ENCODE measurements around the gene RNU2-63P.
A peak's percentile ranks its signal among the peaks of the same experiment; 100 is the strongest.
"Not testable (repeated sequence)": the region's sequence is repeated elsewhere in the genome, so short reads cannot be mapped to it uniquely, and the experiment has no call there.

Gene RNU2-63P

DNA sequence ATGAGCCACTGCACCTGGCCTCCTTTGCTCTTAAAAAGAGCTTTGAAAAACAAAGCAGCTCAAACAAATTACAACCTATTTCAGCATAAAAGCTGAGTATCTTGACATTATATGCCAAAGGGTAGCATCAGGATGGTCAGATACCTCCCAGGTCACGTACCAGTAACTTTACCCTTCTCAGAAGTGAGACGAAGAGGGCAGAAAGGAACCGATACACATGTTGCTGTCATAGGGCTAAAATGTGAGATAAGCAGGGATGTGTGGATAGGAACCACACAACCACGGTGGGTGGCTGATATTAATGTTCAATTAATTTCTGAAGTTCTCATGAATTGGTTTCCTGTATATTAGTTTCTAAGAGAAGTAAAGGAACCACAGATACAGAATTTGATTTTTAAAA is 12.6 kb upstream of the RNU2-63P start:
- no peak for DNase-seq (ENCODE audit: low read depth in 2 of 2)

- DNase-seq (ENCODE audit: low read depth in 2 of 2), result no peak
These were observed 11.5 kb upstream of the RNU2-63P start for GRCh38 chr2:88027697-88028389.

DNA sequence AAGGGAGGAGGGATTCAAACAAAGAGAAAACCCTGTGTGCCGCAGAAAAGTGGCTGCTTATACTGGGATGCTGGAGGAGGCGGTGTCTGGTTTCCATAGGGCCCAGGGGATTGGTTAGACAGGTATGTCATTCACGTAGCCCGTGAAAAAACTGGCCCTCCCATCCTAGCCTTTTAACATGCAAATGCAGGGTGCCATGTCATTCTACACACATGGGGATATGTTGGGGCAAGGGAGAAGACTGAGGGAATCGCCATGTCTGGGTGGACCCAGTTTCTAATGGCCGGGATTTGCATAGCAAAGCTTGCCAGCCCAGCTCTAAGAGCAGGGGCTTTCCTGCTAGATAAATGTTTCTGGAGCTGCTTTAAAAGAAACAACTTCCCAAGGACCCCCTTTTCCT is 8.2 kb upstream of the RNU2-63P start:
- DNase-seq (ENCODE audit: low read depth in 2 of 2), result no peak

DNA sequence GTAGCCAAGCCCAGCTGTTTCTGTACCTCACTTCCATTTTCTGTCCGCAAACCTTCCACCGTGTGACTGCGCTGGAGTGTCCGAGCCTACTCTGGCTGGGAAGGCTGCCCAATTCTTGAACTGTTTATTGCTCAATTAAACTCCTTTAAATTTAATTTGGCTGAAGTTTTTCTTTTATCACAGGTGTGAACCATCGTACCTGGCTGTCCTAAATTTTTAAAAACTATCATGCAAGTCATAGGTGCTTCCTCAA is 6.2 kb upstream of the RNU2-63P start:
- DNase-seq (ENCODE audit: low read depth in 2 of 2), result no peak

DNA sequence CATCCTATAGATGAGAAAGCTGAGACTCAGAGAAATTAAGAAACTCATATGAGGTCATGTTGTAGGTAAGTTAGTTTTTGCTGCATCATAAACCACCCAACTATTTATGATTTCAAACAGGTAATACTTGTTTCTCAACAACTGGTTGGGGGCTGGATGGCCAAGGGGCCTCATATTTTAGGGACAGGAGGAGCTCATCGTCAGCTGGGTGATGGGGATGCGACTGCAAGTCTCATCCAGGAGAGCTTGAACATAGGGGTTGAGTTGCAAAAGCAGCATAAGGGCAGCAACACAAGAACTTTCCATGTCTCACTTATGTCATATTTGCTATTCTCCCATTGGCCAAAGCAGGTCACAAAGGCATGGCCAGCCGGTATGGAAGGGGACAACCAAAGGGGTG is 3.6 kb upstream of the RNU2-63P start:
- no peak for DNase-seq (ENCODE audit: low read depth in 2 of 2)

DNA sequence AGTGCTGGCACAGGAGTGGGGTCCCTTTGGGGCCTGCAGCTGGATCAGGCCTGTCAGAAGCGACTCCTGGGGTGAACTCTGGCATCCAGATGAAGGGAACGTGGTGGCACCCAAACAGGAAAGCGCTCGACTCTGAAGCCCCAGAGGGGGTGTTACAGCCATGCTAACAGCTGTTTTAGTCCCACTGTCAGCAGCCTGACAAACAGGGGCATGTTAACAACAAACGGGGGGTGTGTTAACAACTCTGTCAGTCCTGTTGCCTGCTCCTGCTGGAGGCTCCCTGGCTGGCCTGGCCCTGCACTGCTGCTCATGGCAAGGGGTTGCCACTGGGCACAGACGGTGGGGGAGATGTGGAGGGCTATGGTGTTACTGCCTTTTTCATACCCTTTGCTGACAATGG is 2.6 kb upstream of the RNU2-63P start:
- no peak for DNase-seq (ENCODE audit: low read depth in 2 of 2)

- not testable (repeated sequence) for DNase-seq (ENCODE audit: low read depth in 2 of 2)
These were observed 1.9 kb upstream of the RNU2-63P start for GRCh38 chr2:88018077-88018805.

DNA sequence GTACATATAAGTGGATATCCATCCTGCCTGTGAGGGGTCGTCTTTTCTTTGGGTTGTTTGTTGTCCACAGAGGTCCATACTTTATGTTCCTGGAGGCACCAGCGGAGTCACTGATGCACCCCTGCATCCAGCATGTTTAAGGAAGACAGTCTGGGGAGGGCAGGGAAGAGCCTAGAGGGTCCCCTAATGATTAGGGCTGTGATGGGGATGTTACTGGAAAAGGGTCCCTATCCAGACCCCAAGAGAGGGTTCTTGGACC is 1.4 kb upstream of the RNU2-63P start:
- not testable (repeated sequence) for DNase-seq (ENCODE audit: low read depth in 2 of 2)

DNA sequence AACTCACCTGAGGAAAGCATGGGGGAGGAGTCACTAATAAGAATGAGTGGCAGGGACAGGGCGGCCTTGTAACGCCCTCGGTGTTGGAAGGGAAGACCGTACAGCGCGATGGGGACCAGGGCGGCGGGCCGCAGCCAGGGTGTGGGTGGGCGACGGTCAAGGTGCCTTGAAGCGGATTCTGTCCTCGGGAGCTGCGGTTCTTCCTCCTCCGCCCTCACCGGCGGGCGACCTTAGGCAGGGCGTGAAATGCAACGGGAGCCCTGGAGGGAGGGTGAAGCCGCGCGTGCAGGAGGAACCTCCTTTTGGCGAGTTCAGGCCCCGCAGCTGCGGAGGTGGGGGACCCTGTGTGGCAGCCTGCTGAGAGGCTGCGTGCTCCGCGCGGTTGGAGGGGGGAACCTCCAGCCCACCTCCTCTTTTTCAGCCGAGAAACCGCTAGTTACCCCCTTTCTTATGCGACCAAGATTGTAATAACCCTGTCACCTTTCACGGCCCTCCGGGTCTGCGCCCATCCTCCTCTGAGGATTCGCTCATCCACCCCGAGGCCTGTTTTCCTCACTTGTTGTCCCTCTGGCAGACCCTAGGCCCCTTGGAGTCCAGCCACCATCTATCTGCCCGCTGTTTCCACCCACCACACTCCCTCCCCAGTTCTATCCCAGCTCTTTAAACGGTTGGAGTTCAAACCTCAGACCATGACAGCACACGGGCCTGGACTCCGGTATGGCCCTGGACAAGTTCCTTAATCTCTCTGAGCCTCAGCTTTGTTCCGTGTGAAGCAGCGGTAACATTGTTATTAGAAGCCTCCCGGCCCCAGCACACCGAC is 823 bp upstream of the RNU2-63P start:
- DNase-seq (ENCODE audit: low read depth in 2 of 2), result peak in 1 of 2 donors; percentile 6

DNA sequence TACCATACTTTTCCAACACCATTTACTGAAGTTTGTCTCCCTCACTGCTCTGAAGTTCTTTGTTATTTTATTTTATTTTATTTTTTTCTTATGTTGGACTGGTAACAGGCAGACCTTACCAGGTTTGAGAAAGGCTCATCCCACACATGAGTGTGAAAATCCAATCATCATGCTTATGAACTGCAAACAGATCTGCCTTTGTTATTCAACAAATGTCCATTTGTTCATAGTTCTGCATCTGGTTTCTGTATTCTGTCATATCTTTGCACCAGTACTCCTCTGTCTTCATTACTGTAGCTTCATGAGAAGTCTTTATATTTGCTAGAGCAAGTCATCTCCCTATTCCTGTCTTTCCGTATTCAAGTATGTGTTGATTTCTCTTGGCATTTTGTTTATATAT is 5.3 kb downstream of the RNU2-63P start:
- DNase-seq (ENCODE audit: low read depth in 2 of 2), result no peak

- DNase-seq (ENCODE audit: low read depth in 2 of 2), result no peak
These were observed 6.2 kb downstream of the RNU2-63P start for GRCh38 chr2:88010136-88010535.

DNA sequence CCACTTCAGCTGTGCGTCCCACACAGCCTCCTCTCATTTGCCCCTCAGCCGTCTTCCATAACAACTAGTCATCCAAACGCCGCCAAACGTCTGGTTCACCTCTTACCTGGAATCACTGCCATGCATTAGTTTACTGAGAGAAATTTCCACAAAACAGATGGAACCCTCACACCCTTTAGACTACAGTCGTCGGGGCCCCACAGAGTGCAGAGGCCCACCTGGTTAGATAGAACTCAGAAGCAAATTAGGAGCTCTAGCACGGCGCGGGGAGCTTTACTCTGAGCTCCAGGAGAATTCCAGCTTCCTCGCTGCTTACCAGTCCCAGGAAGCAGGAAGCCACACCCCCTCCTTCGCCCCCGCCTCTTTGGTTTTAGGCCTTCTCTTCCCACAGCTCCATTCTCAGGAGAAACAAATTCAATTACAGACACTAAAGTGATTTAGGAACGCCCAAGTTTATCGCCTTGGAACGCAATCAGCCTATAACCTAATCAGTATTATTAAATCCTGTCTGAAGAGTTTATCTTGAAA is 9.4 kb downstream of the RNU2-63P start:
- no peak for DNase-seq (ENCODE audit: low read depth in 2 of 2)

- DNase-seq (ENCODE audit: low read depth in 2 of 2), result no peak
These were observed 10.6 kb downstream of the RNU2-63P start for GRCh38 chr2:88005776-88006175.

DNA sequence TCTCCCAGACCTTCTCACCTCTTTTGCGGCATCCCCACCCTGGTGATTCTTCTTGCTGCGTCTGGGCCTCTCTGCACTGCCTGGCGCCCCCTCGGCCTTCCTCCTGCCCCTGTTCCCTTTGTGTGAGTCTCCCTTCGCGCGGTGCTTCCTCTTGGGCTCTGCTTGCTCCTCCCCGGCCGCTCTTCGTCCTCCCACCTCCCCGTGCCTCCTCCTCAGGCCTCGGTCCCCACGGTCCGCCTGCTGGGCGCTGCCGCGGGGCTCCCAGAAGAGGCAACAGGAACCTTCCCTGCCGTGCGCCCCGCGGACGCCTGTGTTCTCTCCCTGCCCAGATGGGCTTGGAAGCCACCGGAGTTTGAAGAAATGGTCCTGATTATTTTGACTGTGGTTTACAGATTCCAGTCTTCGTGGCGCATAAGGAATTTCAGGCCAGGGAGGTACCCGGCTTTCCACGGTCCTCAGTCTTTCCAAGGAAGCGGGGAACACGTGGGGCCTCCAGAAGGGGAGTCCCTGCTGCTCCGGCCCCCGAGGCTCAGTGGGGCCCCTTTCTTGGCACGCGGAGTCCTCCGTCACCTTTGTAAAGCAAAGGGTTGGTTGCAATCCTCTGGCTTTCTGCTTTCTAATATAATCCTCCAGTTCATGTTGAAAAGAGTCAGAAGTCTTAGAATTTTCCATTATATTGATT is 13.1 kb downstream of the RNU2-63P start:
- no peak for DNase-seq (ENCODE audit: low read depth in 2 of 2)

DNA sequence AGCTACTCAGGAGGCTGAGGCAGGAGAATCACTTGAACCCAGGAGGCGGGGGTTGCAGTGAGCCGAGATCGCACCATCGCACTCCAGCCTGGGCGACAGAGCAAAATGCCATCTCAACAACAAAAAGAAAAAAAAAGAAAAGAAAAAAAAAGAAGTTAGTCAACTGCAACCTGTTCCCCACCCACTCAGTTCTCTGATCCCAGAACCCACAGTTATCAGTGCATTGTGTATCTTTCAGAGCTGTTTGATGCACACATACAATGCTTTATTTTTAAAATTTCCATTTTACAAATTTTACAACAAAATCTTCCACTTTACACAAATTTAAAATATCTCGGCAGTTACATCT is 14.0 kb downstream of the RNU2-63P start:
- DNase-seq (ENCODE audit: low read depth in 2 of 2), result no peak

DNA sequence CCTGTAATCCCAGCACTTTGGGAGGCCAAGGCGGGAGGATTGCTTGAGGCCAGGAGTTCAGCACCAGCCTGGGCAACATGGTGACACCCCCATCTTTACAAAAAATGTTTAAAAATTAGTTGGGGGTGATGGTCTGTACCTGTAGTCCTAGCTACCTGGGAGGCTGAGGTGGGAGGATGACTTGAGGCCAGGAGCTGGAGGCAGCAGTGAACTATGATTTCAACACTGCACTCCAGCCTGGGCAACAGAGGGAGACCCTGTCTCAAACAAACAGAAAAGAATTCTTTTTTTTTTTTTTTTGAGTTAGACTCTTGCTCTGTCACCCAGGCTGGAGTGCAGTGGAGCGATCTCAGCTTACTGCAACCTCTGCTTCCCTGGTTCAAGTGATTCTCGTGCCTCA is 15.9 kb downstream of the RNU2-63P start:
- not testable (repeated sequence) for DNase-seq (ENCODE audit: low read depth in 2 of 2)

DNA sequence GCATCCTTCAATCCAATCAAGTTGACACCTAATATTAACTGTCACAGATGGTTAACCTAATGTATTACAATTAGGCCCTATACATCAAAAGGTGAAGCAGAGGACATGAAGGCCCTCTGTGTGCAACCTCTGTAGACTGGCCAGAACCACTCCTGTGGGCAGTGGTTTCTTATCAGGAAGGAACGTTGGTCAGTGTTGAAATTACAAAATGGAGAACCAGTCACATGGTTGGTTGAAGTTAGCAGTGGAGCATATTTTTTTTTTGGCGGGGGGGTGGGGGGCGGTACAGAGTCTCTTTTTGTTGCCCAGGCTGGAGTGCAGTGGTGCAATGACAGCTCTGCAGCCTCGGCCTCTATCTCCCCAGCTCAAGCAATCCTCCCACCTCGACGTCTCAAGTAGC is 19.8 kb downstream of the RNU2-63P start:
- DNase-seq (ENCODE audit: low read depth in 2 of 2), result no peak

GRCh38 chr2:87995756-87996155 is 20.6 kb downstream of the RNU2-63P start:
- DNase-seq (ENCODE audit: low read depth in 2 of 2), result no peak

- DNase-seq (ENCODE audit: low read depth in 2 of 2), result not testable (repeated sequence)
These were observed 22.0 kb downstream of the RNU2-63P start for GRCh38 chr2:87994304-87994850.

DNA sequence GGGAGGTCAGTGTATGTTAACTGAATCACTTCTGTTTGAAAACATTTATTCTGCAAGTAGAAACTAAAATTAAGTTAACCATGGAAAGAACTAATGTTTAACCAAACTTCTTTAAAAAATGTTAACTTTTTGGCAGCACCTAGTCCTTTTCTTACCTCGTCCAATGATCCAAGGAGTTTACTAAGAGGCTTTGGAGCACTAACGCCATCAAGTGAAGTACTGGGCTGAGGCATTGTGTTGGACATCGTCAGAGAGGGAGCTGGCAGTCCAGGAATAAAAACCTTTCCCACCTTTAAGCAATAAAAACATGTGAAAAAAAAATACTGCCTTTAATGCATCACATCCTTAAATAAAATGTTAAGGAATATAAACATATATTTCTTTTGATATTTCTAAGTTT is 23.8 kb downstream of the RNU2-63P start:
- DNase-seq (ENCODE audit: low read depth in 2 of 2), result not testable (repeated sequence)

DNA sequence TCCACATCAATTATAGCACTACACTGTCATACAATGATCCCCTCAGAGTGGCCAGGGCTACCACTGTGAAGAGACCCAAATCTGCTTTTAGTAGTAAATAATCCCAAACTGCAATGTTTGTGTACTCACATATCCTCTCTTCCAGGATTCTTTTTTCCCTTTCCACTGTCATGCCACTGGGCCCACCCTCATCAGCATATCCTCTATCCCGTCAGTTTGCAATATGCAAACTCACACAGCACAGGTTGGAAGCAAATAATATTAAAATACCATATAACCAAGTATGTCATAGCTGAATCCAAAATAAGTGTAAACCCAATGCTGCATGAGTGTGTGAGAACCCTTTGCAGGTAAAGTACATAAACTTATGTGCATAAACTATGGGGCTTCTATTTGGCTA is 28.9 kb downstream of the RNU2-63P start:
- not testable (repeated sequence) for DNase-seq (ENCODE audit: low read depth in 2 of 2)

- DNase-seq (ENCODE audit: low read depth in 2 of 2), result not testable (repeated sequence)
These were observed 30.4 kb downstream of the RNU2-63P start for GRCh38 chr2:87985902-87986301.
